Osteoblast (primary cell): Measurements from ENCODE around the gene BTBD3. TPM values are rescaled to one million over a fixed set of nuclear protein-coding genes. Genes with fewer than 3 reads are reported as not detected.

Source experiments
- DNase-seq: peaks from one replicate; pipeline ENCODE4 v3.0.0; 2011; ENCODE audit warnings: low spot score, mixed read lengths; ENCODE audit not compliant: insufficient read length; ENCODE audit errors: missing footprints
- H2AFZ ChIP-seq: 2 replicates; pipeline ENCODE4 v1.6.0; 2011; ENCODE audit warnings: mild to moderate bottlenecking, low read length
- H3K27ac ChIP-seq: 2 replicates; pipeline ENCODE4 v1.5.1; 2011; ENCODE audit warnings: mild to moderate bottlenecking, low read depth, low read length, moderate library complexity
- H3K27me3 ChIP-seq: 2 replicates; pipeline ENCODE4 v1.6.0; 2012; ENCODE audit warnings: mild to moderate bottlenecking, control low read depth, inconsistent platforms, low read length, moderate library complexity; ENCODE audit not compliant: insufficient read depth
- H3K36me3 ChIP-seq: 2 replicates; pipeline ENCODE4 v1.5.1; 2011; ENCODE audit warnings: mild to moderate bottlenecking, low read length, control low read depth, moderate library complexity; ENCODE audit not compliant: insufficient read depth
- H3K4me1 ChIP-seq: 2 replicates; pipeline ENCODE4 v1.5.1; 2011; ENCODE audit warnings: mild to moderate bottlenecking, low read length, control low read depth, moderate library complexity; ENCODE audit not compliant: insufficient read depth
- H3K4me2 ChIP-seq: 2 replicates; pipeline ENCODE4 v1.6.0; 2011; ENCODE audit warnings: mild to moderate bottlenecking, low read length; ENCODE audit not compliant: insufficient read depth
- H3K4me3 ChIP-seq: fragments of 200-600 bp; sonication (generic); 3 replicates; pipeline ENCODE4 v1.5.1; 2012; ENCODE audit warnings: mild to moderate bottlenecking, low read length, inconsistent platforms; ENCODE audit not compliant: insufficient read depth
- H3K79me2 ChIP-seq: 2 replicates; pipeline ENCODE4 v1.6.0; 2012; ENCODE audit warnings: mild to moderate bottlenecking, low read length, control low read depth, inconsistent platforms; ENCODE audit not compliant: insufficient read depth
- H3K9me3 ChIP-seq: 2 replicates; pipeline ENCODE4 v1.5.1; 2011; ENCODE audit warnings: low read depth, low read length, control low read depth
- H4K20me1 ChIP-seq: 2 replicates; pipeline ENCODE4 v1.6.0; 2012; ENCODE audit warnings: mild to moderate bottlenecking, low read length, control low read depth; ENCODE audit not compliant: insufficient read depth
- total RNA-seq: library from RNA; depleted of rRNA; stranded (reverse); fragments of >200 nt; gene quantifications from 2 replicates; pipeline ENCODE4 v1.2.3, GENCODE V29; 2012
- TF ChIP-seq, protein P1 (sequence below): IDR thresholded peaks from 2 replicates; pipeline ENCODE4 v1.5.1; 2011; ENCODE audit warnings: mild to moderate bottlenecking, low read depth, low read length, moderate library complexity; ENCODE audit errors: extremely low read depth

The BTBD3 gene
- total RNA-seq, 1 donor, result 17.4 TPM

DNA sequence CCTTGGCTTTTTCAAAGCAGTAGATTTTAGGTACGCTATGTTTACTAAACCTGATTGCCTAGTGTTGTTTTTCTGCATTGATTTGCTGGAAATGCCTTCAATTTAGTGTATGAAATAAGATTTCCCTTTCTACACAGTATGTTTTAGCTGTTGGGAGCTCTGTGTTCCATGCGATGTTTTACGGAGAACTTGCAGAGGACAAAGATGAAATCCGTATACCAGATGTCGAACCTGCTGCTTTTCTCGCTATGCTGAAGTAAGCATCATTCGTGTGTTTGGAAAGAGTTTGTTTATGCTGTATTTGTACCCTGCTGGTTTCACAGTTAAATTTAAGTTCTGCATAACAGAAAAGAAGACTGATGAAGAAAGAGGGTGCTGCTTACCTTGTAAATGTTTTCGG, 1.9 kb downstream of the BTBD3 start:
- H3K27ac ChIP-seq, result no peak overlapping the region
- H3K79me2 ChIP-seq, result peaks cover 48% of the 10 kb centered on the region
- TF ChIP-seq, protein P1, sequence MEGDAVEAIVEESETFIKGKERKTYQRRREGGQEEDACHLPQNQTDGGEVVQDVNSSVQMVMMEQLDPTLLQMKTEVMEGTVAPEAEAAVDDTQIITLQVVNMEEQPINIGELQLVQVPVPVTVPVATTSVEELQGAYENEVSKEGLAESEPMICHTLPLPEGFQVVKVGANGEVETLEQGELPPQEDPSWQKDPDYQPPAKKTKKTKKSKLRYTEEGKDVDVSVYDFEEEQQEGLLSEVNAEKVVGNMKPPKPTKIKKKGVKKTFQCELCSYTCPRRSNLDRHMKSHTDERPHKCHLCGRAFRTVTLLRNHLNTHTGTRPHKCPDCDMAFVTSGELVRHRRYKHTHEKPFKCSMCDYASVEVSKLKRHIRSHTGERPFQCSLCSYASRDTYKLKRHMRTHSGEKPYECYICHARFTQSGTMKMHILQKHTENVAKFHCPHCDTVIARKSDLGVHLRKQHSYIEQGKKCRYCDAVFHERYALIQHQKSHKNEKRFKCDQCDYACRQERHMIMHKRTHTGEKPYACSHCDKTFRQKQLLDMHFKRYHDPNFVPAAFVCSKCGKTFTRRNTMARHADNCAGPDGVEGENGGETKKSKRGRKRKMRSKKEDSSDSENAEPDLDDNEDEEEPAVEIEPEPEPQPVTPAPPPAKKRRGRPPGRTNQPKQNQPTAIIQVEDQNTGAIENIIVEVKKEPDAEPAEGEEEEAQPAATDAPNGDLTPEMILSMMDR, result no peak
- peaks cover 14% of the 10 kb centered on the region for H3K36me3 ChIP-seq
- no peaks in the 10 kb centered on the region for H3K27me3 ChIP-seq
- no peaks in the 10 kb centered on the region for H3K9me3 ChIP-seq
- no peak for DNase-seq
- H3K4me1 ChIP-seq, result peaks cover 2% of the 10 kb centered on the region
- H4K20me1 ChIP-seq, result peaks cover 2% of the 10 kb centered on the region
- no peak overlapping the region for H3K4me3 ChIP-seq
- H2AFZ ChIP-seq, result no peak overlapping the region
- H3K4me2 ChIP-seq, result no peak overlapping the region

GRCh38 chr20:11920083-11920482, 2.4 kb downstream of the BTBD3 start:
- Histone ChIP-seq H2AFZ (no peak overlapping the region), H3K27me3 (no peaks in the 10 kb centered on the region), H3K9me3 (no peaks in the 10 kb centered on the region), H3K36me3 (peaks cover 14% of the 10 kb centered on the region), H3K4me1 (peaks cover 2% of the 10 kb centered on the region), H3K79me2 (peaks cover 43% of the 10 kb centered on the region), H3K4me2 (no peak overlapping the region), H3K27ac (no peak overlapping the region), H4K20me1 (peaks cover 2% of the 10 kb centered on the region), H3K4me3 (no peak overlapping the region)
- TF ChIP-seq, protein P1, result no peak
- DNase-seq, result no peak

- Histone ChIP-seq H3K27ac (no peak overlapping the region), H3K36me3 (peaks cover 14% of the 10 kb centered on the region), H2AFZ (no peak overlapping the region), H3K9me3 (no peaks in the 10 kb centered on the region), H3K79me2 (peaks cover 31% of the 10 kb centered on the region), H4K20me1 (peaks cover 2% of the 10 kb centered on the region), H3K27me3 (no peaks in the 10 kb centered on the region), H3K4me2 (no peak overlapping the region), H3K4me3 (no peak overlapping the region), H3K4me1 (peaks cover 2% of the 10 kb centered on the region)
- TF ChIP-seq, protein P1, result no peak
- no peak for DNase-seq
Observed at GRCh38 chr20:11921321-11921720, 3.6 kb downstream of the BTBD3 start.

DNA sequence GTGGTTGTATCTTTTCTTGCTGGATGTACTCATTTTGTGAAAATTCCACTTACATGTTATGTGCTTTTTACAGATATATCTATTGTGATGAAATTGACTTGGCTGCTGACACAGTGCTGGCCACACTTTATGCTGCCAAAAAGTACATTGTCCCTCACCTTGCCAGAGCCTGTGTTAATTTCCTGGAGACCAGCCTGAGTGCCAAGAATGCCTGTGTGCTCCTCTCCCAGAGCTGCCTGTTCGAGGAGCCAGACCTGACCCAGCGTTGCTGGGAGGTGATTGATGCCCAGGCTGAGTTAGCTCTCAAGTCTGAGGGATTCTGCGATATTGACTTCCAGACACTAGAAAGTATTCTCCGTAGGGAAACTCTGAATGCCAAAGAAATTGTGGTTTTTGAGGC, 4.9 kb downstream of the BTBD3 start:
- H3K79me2 ChIP-seq, result peaks cover 26% of the 10 kb centered on the region
- no peak overlapping the region for H3K27ac ChIP-seq
- DNase-seq, result no peak
- H3K4me1 ChIP-seq, result peaks cover 2% of the 10 kb centered on the region
- H3K4me2 ChIP-seq, result no peak overlapping the region
- H3K27me3 ChIP-seq, result no peaks in the 10 kb centered on the region
- H4K20me1 ChIP-seq, result no peaks in the 10 kb centered on the region
- H2AFZ ChIP-seq, result no peak overlapping the region
- TF ChIP-seq, protein P1, result no peak
- H3K9me3 ChIP-seq, result no peaks in the 10 kb centered on the region
- peaks cover 16% of the 10 kb centered on the region for H3K36me3 ChIP-seq
- no peak overlapping the region for H3K4me3 ChIP-seq
